WTC11 (cell line): Measurements from ENCODE around the gene AP5Z1. TPM values are rescaled to one million over a fixed set of nuclear protein-coding genes. Genes with fewer than 3 reads are reported as not detected.

Experiments used
- ATAC-seq: fragments of 200-7000 bp; cut with Tn5 transposase; 2 replicates; pipeline ENCODE4 v1.10.0; 2021; ENCODE audit warnings: mild to moderate bottlenecking, moderate library complexity
- CTCF ChIA-PET: fragments of 300-600 bp; sonication (Branson Sonifier 250); formaldehyde crosslinking; loops from one replicate; lab custom pipeline; 2021; ENCODE audit warnings: antibody characterized with exemption; lab: Charles Lee
- POLR2A ChIA-PET: fragments of 350-600 bp; sonication (Branson Sonifier 250); formaldehyde crosslinking; loops from one replicate; lab custom pipeline; 2021; ENCODE audit warnings: antibody characterized with exemption; lab: Charles Lee
- DNase-seq: peaks from one replicate; pipeline ENCODE4 v3.0.0; 2021; ENCODE audit warnings: low spot score
- H3K27ac Mint-ChIP-seq: 2 replicates; pipeline ENCODE4 v1.8.0; 2021; ENCODE audit warnings: mixed read lengths
- H3K27me3 Mint-ChIP-seq: 2 replicates; pipeline ENCODE4 v1.8.0; 2021; ENCODE audit warnings: low read depth, mild to moderate bottlenecking, moderate library complexity, mixed read lengths
- H3K36me3 Mint-ChIP-seq: 2 replicates; pipeline ENCODE4 v1.8.0; 2021; ENCODE audit warnings: mixed read lengths
- H3K4me1 Mint-ChIP-seq: 2 replicates; pipeline ENCODE4 v1.8.0; 2022; ENCODE audit warnings: mixed read lengths
- H3K4me3 Mint-ChIP-seq: 2 replicates; pipeline ENCODE4 v1.8.0; 2021; ENCODE audit warnings: mild to moderate bottlenecking, moderate library complexity, mixed read lengths
- H3K9me3 Mint-ChIP-seq: 2 replicates; pipeline ENCODE4 v1.8.0; 2021; ENCODE audit warnings: mixed read lengths
- ARID4B ChIP-seq: sonication (generic); formaldehyde crosslinking; IDR thresholded peaks from 2 replicates; pipeline ENCODE4 v1.8.0; 2023; ENCODE audit warnings: missing genetic modification reagents, mild to moderate bottlenecking, borderline replicate concordance
- ETV6 ChIP-seq: sonication (generic); formaldehyde crosslinking; IDR thresholded peaks from 2 replicates; pipeline ENCODE4 v1.8.1; 2022; ENCODE audit warnings: mild to moderate bottlenecking, missing genetic modification reagents
- FOXK1 ChIP-seq: sonication (generic); formaldehyde crosslinking; IDR thresholded peaks from 2 replicates; pipeline ENCODE4 v1.8.0; 2022; ENCODE audit warnings: mild to moderate bottlenecking, moderate library complexity, missing genetic modification reagents
- FOXP4 ChIP-seq: sonication (generic); formaldehyde crosslinking; IDR thresholded peaks from 2 replicates; pipeline ENCODE4 v1.8.0; 2022; ENCODE audit warnings: mild to moderate bottlenecking, missing genetic modification reagents
- GTF2I ChIP-seq: fragments of 250-450 bp; sonication (Bioruptor Pico); conservative IDR thresholded peaks from 2 replicates; pipeline ENCODE4 v1.4.0; 2021; ENCODE audit warnings: mild to moderate bottlenecking
- HMGA2 ChIP-seq: fragments of 250-450 bp; sonication (Bioruptor Pico); IDR thresholded peaks from 2 replicates; pipeline ENCODE4 v1.4.0; 2021; ENCODE audit warnings: mild to moderate bottlenecking, moderate library complexity
- NR3C1 ChIP-seq: sonication (generic); formaldehyde crosslinking; conservative IDR thresholded peaks from 2 replicates; pipeline ENCODE4 v1.8.1; 2023; ENCODE audit warnings: low read depth, mild to moderate bottlenecking, missing genetic modification reagents
- PRRX2 ChIP-seq: fragments of 250-450 bp; sonication (Bioruptor Pico); IDR thresholded peaks from 2 replicates; pipeline ENCODE4 v1.8.0; 2021; ENCODE audit warnings: mild to moderate bottlenecking
- RELA ChIP-seq: sonication (generic); formaldehyde crosslinking; IDR thresholded peaks from 2 replicates; pipeline ENCODE4 v1.8.1; 2022; ENCODE audit warnings: missing genetic modification reagents, mild to moderate bottlenecking, borderline replicate concordance
- SOX15 ChIP-seq: fragments of 250-450 bp; sonication (Bioruptor Pico); IDR thresholded peaks from 2 replicates; pipeline ENCODE4 v1.9.0; 2021; ENCODE audit warnings: mild to moderate bottlenecking
- SP1 ChIP-seq: sonication (generic); formaldehyde crosslinking; conservative IDR thresholded peaks from 2 replicates; pipeline ENCODE4 v1.8.1; 2022; ENCODE audit warnings: missing genetic modification reagents
- USF1 ChIP-seq: sonication (generic); formaldehyde crosslinking; IDR thresholded peaks from 2 replicates; pipeline ENCODE4 v1.8.0; 2022; ENCODE audit warnings: mild to moderate bottlenecking, missing genetic modification reagents
- USF2 ChIP-seq: sonication (generic); formaldehyde crosslinking; IDR thresholded peaks from 2 replicates; pipeline ENCODE4 v1.8.1; 2023; ENCODE audit warnings: mild to moderate bottlenecking, missing genetic modification reagents, moderate library complexity
- ZBTB21 ChIP-seq: sonication (generic); formaldehyde crosslinking; IDR thresholded peaks from 2 replicates; pipeline ENCODE4 v1.8.1; 2023; ENCODE audit warnings: mild to moderate bottlenecking, missing genetic modification reagents, borderline replicate concordance
- ZBTB43 ChIP-seq: sonication (generic); formaldehyde crosslinking; IDR thresholded peaks from 2 replicates; pipeline ENCODE4 v1.8.1; 2023; ENCODE audit warnings: mild to moderate bottlenecking, missing genetic modification reagents
- ZNF219 ChIP-seq: sonication (generic); formaldehyde crosslinking; IDR thresholded peaks from 2 replicates; pipeline ENCODE4 v1.8.0; 2023; ENCODE audit warnings: missing genetic modification reagents, mild to moderate bottlenecking, borderline replicate concordance
- ZNF232 ChIP-seq: sonication (generic); formaldehyde crosslinking; IDR thresholded peaks from 2 replicates; pipeline ENCODE4 v1.8.0; 2022; ENCODE audit warnings: mild to moderate bottlenecking, missing genetic modification reagents
- ZNF263 ChIP-seq: sonication (generic); formaldehyde crosslinking; IDR thresholded peaks from 2 replicates; pipeline ENCODE4 v1.8.1; 2022; ENCODE audit warnings: low read depth, mild to moderate bottlenecking, moderate library complexity, missing genetic modification reagents
- ZNF396 ChIP-seq: fragments of 250-450 bp; sonication (Bioruptor Pico); IDR thresholded peaks from 2 replicates; pipeline ENCODE4 v1.8.0; 2021; ENCODE audit warnings: mild to moderate bottlenecking, moderate library complexity, borderline replicate concordance
- total RNA-seq: library from RNA; stranded (reverse); gene quantifications from 3 replicates; pipeline ENCODE4 v1.2.3, GENCODE V29; 2021
- TF ChIP-seq, protein P1 (sequence below): sonication (generic); formaldehyde crosslinking; IDR thresholded peaks from 2 replicates; pipeline ENCODE4 v1.8.1; 2022; ENCODE audit warnings: low read depth, missing genetic modification reagents, borderline replicate concordance
- TF ChIP-seq, protein P2 (sequence below): fragments of 250-450 bp; sonication (Bioruptor Pico); IDR thresholded peaks from 2 replicates; pipeline ENCODE4 v2.1.2; 2022; ENCODE audit warnings: mild to moderate bottlenecking, moderate library complexity
- TF ChIP-seq, protein P3 (sequence below): fragments of 250-450 bp; sonication (Bioruptor Pico); IDR thresholded peaks from 2 replicates; pipeline ENCODE4 v1.9.0; 2021; ENCODE audit warnings: mild to moderate bottlenecking

The AP5Z1 gene
- total RNA-seq, 1 experiment from 2014 or later, result 29.4 TPM

GRCh38 chr7:4758791-4759190, 16.6 kb upstream of the AP5Z1 start (continued):
- TF ChIP-seq ARID4B (CRISPR knock-in tag) (no peak), SP1 (CRISPR knock-in tag) (no peak), GTF2I (CRISPR knock-in tag) (no peak), ETV6 (no peak), RELA (CRISPR knock-in tag) (no peak), HMGA2 (CRISPR knock-in tag) (no peak)
- TF ChIP-seq, protein P1, sequence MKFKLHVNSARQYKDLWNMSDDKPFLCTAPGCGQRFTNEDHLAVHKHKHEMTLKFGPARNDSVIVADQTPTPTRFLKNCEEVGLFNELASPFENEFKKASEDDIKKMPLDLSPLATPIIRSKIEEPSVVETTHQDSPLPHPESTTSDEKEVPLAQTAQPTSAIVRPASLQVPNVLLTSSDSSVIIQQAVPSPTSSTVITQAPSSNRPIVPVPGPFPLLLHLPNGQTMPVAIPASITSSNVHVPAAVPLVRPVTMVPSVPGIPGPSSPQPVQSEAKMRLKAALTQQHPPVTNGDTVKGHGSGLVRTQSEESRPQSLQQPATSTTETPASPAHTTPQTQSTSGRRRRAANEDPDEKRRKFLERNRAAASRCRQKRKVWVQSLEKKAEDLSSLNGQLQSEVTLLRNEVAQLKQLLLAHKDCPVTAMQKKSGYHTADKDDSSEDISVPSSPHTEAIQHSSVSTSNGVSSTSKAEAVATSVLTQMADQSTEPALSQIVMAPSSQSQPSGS (CRISPR knock-in tag), result no peak

DNA sequence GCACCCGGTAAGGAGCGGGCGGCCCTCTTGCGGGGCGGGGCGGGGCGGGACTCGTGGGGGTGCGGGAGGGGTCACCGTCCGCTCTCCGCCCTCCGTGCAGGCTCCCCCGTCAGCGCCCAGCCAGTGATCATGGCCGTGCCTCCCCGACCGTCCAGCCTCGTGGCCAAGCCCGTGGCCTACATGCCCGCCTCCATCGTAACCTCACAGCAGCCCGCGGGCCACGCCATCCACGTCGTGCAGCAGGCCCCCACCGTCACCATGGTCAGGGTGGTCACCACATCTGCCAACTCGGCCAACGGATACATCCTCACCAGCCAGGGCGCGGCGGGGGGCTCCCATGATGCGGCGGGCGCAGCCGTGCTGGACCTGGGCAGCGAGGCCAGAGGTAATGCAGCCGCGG, 16.2 kb upstream of the AP5Z1 start:
- ChIA-PET POLR2A (no interaction called here), CTCF (no interaction called here)
- no peak for DNase-seq
- ATAC-seq, result no peak
- TF ChIP-seq ZBTB43 (no peak), FOXP4 (CRISPR knock-in tag) (no peak)
- no peaks in the 10 kb centered on the region for H3K4me1 Mint-ChIP-seq
- H3K27ac Mint-ChIP-seq, result no peak overlapping the region
- H3K36me3 Mint-ChIP-seq, result peaks cover 18% of the 10 kb centered on the region
- H3K4me3 Mint-ChIP-seq, result no peak overlapping the region
- H3K27me3 Mint-ChIP-seq, result no peaks in the 10 kb centered on the region
- H3K9me3 Mint-ChIP-seq, result no peaks in the 10 kb centered on the region

DNA sequence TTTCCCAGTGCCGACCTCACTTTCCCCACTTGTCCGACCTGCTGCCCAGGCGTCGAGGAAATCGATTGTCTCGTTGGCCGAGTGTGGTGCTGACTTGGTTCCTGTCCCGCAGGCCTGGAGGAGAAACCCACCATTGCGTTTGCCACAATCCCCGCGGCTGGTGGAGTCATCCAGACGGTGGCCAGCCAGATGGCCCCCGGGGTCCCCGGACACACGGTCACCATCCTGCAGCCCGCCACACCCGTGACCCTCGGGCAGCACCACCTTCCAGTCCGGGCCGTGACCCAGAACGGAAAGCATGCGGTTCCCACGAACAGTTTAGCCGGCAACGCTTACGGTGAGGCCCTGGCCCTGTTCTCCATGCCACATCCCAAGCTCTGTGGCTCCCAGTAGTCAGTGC, 14.5 kb upstream of the AP5Z1 start:
- Mint-ChIP-seq H3K27ac (no peak overlapping the region), H3K36me3 (peaks cover 12% of the 10 kb centered on the region), H3K9me3 (no peaks in the 10 kb centered on the region), H3K27me3 (no peaks in the 10 kb centered on the region), H3K4me1 (no peaks in the 10 kb centered on the region), H3K4me3 (no peak overlapping the region)
- POLR2A ChIA-PET, result no interaction called here
- no peak for DNase-seq
- CTCF ChIA-PET, result no interaction called here
- no peak for ATAC-seq
- TF ChIP-seq, protein P2, sequence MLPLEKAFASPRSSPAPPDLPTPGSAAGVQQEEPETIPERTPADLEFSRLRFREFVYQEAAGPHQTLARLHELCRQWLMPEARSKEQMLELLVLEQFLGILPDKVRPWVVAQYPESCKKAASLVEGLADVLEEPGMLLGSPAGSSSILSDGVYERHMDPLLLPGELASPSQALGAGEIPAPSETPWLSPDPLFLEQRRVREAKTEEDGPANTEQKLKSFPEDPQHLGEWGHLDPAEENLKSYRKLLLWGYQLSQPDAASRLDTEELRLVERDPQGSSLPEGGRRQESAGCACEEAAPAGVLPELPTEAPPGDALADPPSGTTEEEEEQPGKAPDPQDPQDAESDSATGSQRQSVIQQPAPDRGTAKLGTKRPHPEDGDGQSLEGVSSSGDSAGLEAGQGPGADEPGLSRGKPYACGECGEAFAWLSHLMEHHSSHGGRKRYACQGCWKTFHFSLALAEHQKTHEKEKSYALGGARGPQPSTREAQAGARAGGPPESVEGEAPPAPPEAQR, result no peak
- TF ChIP-seq ZNF263 (CRISPR knock-in tag), result no peak
- no peak for TF ChIP-seq ZNF232 (CRISPR knock-in tag)
- TF ChIP-seq ZBTB21 (CRISPR knock-in tag), result no peak
- TF ChIP-seq GTF2I (CRISPR knock-in tag), result no peak
- no peak for TF ChIP-seq HMGA2 (CRISPR knock-in tag)
- TF ChIP-seq ZNF219 (CRISPR knock-in tag), result no peak
- no peak for TF ChIP-seq ZNF396
- no peak for TF ChIP-seq NR3C1 (CRISPR knock-in tag)
- TF ChIP-seq USF2, result no peak
- no peak for TF ChIP-seq USF1 (CRISPR knock-in tag)
- TF ChIP-seq SOX15 (CRISPR knock-in tag), result no peak
- TF ChIP-seq, protein P3, sequence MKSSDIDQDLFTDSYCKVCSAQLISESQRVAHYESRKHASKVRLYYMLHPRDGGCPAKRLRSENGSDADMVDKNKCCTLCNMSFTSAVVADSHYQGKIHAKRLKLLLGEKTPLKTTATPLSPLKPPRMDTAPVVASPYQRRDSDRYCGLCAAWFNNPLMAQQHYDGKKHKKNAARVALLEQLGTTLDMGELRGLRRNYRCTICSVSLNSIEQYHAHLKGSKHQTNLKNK (CRISPR knock-in tag), result no peak
- TF ChIP-seq FOXK1 (CRISPR knock-in tag), result no peak
- no peak for TF ChIP-seq PRRX2
